Measurements from ENCODE around the gene PNMA8B. TPM values are rescaled to one million over a fixed set of nuclear protein-coding genes. Genes with fewer than 3 reads are reported as not detected.

Gene PNMA8B
- total RNA-seq, 1 experiment from 2014 or later = not detected

DNA sequence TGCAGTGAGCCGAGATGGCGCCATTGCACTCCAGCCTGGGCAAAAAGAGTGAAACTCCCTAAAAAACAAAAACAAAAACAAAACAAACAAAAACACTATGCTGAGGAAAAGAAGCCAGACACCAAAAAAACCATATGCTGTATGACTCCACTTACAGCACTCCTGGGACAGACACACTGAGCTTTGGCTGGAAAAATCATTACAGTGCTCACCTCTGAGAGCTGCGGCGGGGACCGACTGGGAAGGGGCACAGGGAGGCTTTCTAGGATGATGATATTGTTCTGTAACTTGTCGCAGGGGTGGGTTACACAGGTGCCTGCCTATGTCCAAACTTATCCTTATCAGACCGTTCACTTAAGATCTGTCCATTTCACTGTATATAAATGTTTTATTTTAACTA is 32.2 kb downstream of the PNMA8B start:
- no peak overlapping the region for H3K27ac Mint-ChIP-seq (ENCODE audit: unreplicated experiment)
- H3K27me3 Mint-ChIP-seq (ENCODE audit: unreplicated experiment) = peaks cover 58% of the 10 kb centered on the region
- BruUV-seq (replicated peaks) = no TSS peak
- DNase-seq = no peak
- no peaks in the 10 kb centered on the region for H3K36me3 Mint-ChIP-seq (ENCODE audit: insufficient read depth, unreplicated experiment)
- CTCF ChIA-PET = interaction anchor here (0.5 kb wide), 1 partner anchor 32 kb away, joined by 3 read pairs; no protein-coding TSS in a partner anchor
- H3K4me1 Mint-ChIP-seq (ENCODE audit: low read depth, unreplicated experiment) = no peaks in the 10 kb centered on the region
- TF ChIP-seq, protein P1, sequence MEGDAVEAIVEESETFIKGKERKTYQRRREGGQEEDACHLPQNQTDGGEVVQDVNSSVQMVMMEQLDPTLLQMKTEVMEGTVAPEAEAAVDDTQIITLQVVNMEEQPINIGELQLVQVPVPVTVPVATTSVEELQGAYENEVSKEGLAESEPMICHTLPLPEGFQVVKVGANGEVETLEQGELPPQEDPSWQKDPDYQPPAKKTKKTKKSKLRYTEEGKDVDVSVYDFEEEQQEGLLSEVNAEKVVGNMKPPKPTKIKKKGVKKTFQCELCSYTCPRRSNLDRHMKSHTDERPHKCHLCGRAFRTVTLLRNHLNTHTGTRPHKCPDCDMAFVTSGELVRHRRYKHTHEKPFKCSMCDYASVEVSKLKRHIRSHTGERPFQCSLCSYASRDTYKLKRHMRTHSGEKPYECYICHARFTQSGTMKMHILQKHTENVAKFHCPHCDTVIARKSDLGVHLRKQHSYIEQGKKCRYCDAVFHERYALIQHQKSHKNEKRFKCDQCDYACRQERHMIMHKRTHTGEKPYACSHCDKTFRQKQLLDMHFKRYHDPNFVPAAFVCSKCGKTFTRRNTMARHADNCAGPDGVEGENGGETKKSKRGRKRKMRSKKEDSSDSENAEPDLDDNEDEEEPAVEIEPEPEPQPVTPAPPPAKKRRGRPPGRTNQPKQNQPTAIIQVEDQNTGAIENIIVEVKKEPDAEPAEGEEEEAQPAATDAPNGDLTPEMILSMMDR (IDR thresholded peaks at IDR 0.05; ENCODE audit: unreplicated experiment) = no peak
- no peaks in the 10 kb centered on the region for H3K9me3 Mint-ChIP-seq (ENCODE audit: low read depth, unreplicated experiment)
- H3K4me3 Mint-ChIP-seq (ENCODE audit: low read depth, unreplicated experiment) = no peak overlapping the region
- intact Hi-C loops (cut with micrococcal nuclease; ENCODE audit: unreplicated experiment) = no loop called here

DNA sequence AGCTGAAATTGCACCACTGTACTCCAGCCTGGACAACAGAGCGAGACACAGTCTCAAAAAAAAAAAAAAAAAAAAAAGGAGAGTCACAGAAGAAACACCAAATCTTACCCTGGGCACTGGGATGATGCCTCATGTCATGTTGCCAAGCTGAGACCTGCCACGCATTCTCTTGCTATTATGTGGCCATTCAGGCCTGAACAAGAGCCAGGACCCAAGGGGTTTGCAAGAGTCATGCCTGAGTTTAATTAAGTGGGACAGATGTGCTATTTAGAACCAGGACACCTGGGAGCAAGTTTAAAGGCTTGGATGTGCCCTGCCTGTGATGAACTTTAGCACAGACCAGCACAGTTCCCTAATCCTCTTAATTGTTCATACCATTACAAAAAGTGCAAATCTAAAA is 34.1 kb downstream of the PNMA8B start:
- no peak for DNase-seq
- Mint-ChIP-seq H3K4me1 (ENCODE audit: low read depth, unreplicated experiment) (no peaks in the 10 kb centered on the region), H3K27ac (ENCODE audit: unreplicated experiment) (no peak overlapping the region), H3K36me3 (ENCODE audit: insufficient read depth, unreplicated experiment) (no peaks in the 10 kb centered on the region), H3K4me3 (ENCODE audit: low read depth, unreplicated experiment) (no peak overlapping the region), H3K9me3 (ENCODE audit: low read depth, unreplicated experiment) (no peaks in the 10 kb centered on the region), H3K27me3 (ENCODE audit: unreplicated experiment) (peaks cover 58% of the 10 kb centered on the region)
- TF ChIP-seq, protein P1 (IDR thresholded peaks at IDR 0.05; ENCODE audit: unreplicated experiment) = no peak
- no TSS peak for BruUV-seq (replicated peaks)
- intact Hi-C loops (cut with micrococcal nuclease; ENCODE audit: unreplicated experiment) = no loop called here
- CTCF ChIA-PET = interaction anchor here (0.7 kb wide), 2 partner anchors 224 to 384 kb away, joined by 3 to 7 read pairs; no protein-coding TSS in a partner anchor

DNA sequence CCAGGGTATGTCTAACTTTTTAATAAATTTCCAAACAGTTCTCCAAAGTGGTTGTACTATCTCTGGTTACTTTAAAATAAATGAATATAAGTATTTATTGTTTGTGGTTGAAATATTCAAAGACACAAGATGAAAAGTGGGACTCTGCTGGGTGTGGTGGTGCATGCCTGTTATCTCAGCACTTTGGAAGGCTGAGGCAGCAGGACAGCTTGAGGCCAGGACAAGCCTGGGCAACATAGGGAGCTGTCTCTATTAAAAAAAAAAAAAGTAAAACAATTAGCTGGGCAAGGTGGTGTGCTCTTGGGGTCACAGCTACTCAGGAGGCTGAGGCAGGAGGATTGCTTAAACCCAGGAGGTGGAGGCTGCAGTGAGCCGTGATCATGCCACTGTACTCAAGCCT is 34.7 kb downstream of the PNMA8B start:
- H3K27ac Mint-ChIP-seq (ENCODE audit: unreplicated experiment) = no peak overlapping the region
- no peaks in the 10 kb centered on the region for H3K36me3 Mint-ChIP-seq (ENCODE audit: insufficient read depth, unreplicated experiment)

GRCh38 chr19:46460055-46460454 is 35.6 kb downstream of the PNMA8B start:
- H3K27me3 Mint-ChIP-seq (ENCODE audit: unreplicated experiment) = peaks cover 58% of the 10 kb centered on the region
- H3K36me3 Mint-ChIP-seq (ENCODE audit: insufficient read depth, unreplicated experiment) = no peaks in the 10 kb centered on the region
- TF ChIP-seq, protein P1 (IDR thresholded peaks at IDR 0.05; ENCODE audit: unreplicated experiment) = no peak
- H3K9me3 Mint-ChIP-seq (ENCODE audit: low read depth, unreplicated experiment) = no peaks in the 10 kb centered on the region
- H3K4me3 Mint-ChIP-seq (ENCODE audit: low read depth, unreplicated experiment) = no peak overlapping the region
- no TSS peak for BruUV-seq (replicated peaks)
- CTCF ChIA-PET = interaction anchor here (0.6 kb wide), 1 partner anchor 15 kb away, joined by 3 read pairs; no protein-coding TSS in a partner anchor
- no peak overlapping the region for H3K27ac Mint-ChIP-seq (ENCODE audit: unreplicated experiment)
- intact Hi-C loops (cut with micrococcal nuclease; ENCODE audit: unreplicated experiment) = no loop called here
- H3K4me1 Mint-ChIP-seq (ENCODE audit: low read depth, unreplicated experiment) = no peaks in the 10 kb centered on the region
- no peak for DNase-seq

More for the DNA sequence above, 34.7 kb downstream of the PNMA8B start:
- no peak overlapping the region for H3K4me3 Mint-ChIP-seq (ENCODE audit: low read depth, unreplicated experiment)
- peaks cover 58% of the 10 kb centered on the region for H3K27me3 Mint-ChIP-seq (ENCODE audit: unreplicated experiment)
- CTCF ChIA-PET = interaction anchor here (0.7 kb wide), 2 partner anchors 224 to 384 kb away, joined by 3 to 7 read pairs; no protein-coding TSS in a partner anchor
- BruUV-seq (replicated peaks) = no TSS peak
- intact Hi-C loops (cut with micrococcal nuclease; ENCODE audit: unreplicated experiment) = no loop called here
- TF ChIP-seq, protein P1 (IDR thresholded peaks at IDR 0.05; ENCODE audit: unreplicated experiment) = no peak
- H3K9me3 Mint-ChIP-seq (ENCODE audit: low read depth, unreplicated experiment) = no peaks in the 10 kb centered on the region
- H3K4me1 Mint-ChIP-seq (ENCODE audit: low read depth, unreplicated experiment) = no peaks in the 10 kb centered on the region
- DNase-seq = no peak
